Esophagus squamous epithelium (tissue), 5 donors: ENCODE data around the gene DIRAS1. TPM values are rescaled to one million over a fixed set of nuclear protein-coding genes. Genes with fewer than 3 reads are reported as not detected.

Source experiments
- DNase-seq: peaks from one replicate; lab custom pipeline; 2025; lab: John Stamatoyannopoulos, UW
- H3K27ac ChIP-seq, 4 donors: fragments of 200-600 bp; sonication (generic); one replicate each; pipeline ENCODE4 v1.5.1; 2016 to 2019; ENCODE audit warnings: mild to moderate bottlenecking in 1 of 4
- H3K27me3 ChIP-seq, 4 donors: fragments of 200-600 bp; sonication (generic); 1 replicate in 3 of 4; 2 replicates in 1 of 4; pipeline versions ENCODE4 v1.5.1 to v1.6.0; 2017 to 2021; ENCODE audit warnings: antibody characterized with exemption in 1 of 4
- H3K36me3 ChIP-seq, 3 donors: fragments of 200-600 bp; sonication (generic); one replicate each; pipeline ENCODE4 v1.5.1; 2016 to 2019
- H3K4me1 ChIP-seq, 3 donors: fragments of 200-600 bp; sonication (generic); one replicate each; pipeline ENCODE4 v1.5.1; 2017 to 2019
- H3K4me3 ChIP-seq, 4 donors: fragments of 200-600 bp; sonication (generic); 1 replicate in 3 of 4; 2 replicates in 1 of 4; pipeline ENCODE4 v1.5.1; 2016 to 2019; ENCODE audit warnings: mild to moderate bottlenecking in 2 of 4, moderate library complexity in 1 of 4
- H3K9me3 ChIP-seq, 3 donors: fragments of 200-600 bp; sonication (generic); one replicate each; pipeline ENCODE4 v1.5.1; 2016 to 2019
- POLR2A ChIP-seq, 4 donors: fragments of 450-650 bp; IDR thresholded peaks; one replicate each; pipeline ENCODE4 v1.6.1; 2017; ENCODE audit warnings: antibody characterized with exemption in 4 of 4, mild to moderate bottlenecking in 4 of 4, moderate library complexity in 3 of 4
- WGBS, 2 donors: methylation state at CpG; one replicate each; pipeline ENCODE4 v1.1.5; 2018; 5-methylcytosine and 5-hydroxymethylcytosine counted together
- intact Hi-C: fragments of 100-400 bp; cut with DNase I; formaldehyde crosslinking; loops from one replicate; pipeline ENCODE4 v1.15.0; 2022
- total RNA-seq, 4 donors: library from RNA; depleted of rRNA; stranded (reverse); fragments of >200 nt; gene quantifications; one replicate each; pipeline ENCODE4 v1.1.0, GENCODE V29; 2016
- TF ChIP-seq, protein P1 (sequence below), 6 experiments: fragments of 450-650 bp in 4 of 6; fragments of 200-600 bp in 2 of 6; sonication (generic) in 2 of 6; IDR thresholded peaks; one replicate each; pipeline ENCODE4 v1.5.1; 2016 to 2019; ENCODE audit warnings: antibody characterized with exemption in 6 of 6, mild to moderate bottlenecking in 4 of 6, moderate library complexity in 4 of 6
- donor health status: DM: yes; HTN: yes; CAD: no.

Gene DIRAS1
- total RNA-seq, 4 donors from 2014 or later: 0.61 to 2.2 (median 1.4) TPM

- TF ChIP-seq, protein P1, sequence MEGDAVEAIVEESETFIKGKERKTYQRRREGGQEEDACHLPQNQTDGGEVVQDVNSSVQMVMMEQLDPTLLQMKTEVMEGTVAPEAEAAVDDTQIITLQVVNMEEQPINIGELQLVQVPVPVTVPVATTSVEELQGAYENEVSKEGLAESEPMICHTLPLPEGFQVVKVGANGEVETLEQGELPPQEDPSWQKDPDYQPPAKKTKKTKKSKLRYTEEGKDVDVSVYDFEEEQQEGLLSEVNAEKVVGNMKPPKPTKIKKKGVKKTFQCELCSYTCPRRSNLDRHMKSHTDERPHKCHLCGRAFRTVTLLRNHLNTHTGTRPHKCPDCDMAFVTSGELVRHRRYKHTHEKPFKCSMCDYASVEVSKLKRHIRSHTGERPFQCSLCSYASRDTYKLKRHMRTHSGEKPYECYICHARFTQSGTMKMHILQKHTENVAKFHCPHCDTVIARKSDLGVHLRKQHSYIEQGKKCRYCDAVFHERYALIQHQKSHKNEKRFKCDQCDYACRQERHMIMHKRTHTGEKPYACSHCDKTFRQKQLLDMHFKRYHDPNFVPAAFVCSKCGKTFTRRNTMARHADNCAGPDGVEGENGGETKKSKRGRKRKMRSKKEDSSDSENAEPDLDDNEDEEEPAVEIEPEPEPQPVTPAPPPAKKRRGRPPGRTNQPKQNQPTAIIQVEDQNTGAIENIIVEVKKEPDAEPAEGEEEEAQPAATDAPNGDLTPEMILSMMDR (IDR thresholded peaks at IDR 0.05): no peak
- TF ChIP-seq POLR2A (IDR thresholded peaks at IDR 0.05): no peak
- Histone ChIP-seq H3K9me3 (no peaks in the 10 kb centered on the region), H3K4me1 (no peaks in the 10 kb centered on the region), H3K4me3 (no peak overlapping the region), H3K27me3 (no peaks in the 10 kb centered on the region), H3K27ac (no peak overlapping the region), H3K36me3 (peaks cover 16 to 70% (median 23%) of the 10 kb centered on the region in 3 donors)
- DNase-seq: no peak
- intact Hi-C loops: no loop called here
- 83 to 91% methylated on average over 23 to 27 of the region's 43 CpGs for WGBS, 2 donors
Observed at GRCh38 chr19:2754659-2755447, 33.7 kb upstream of the DIRAS1 start.

GRCh38 chr19:2751438-2751830 lies 30.3 kb upstream of the DIRAS1 start:
- intact Hi-C loops: no loop called here
- WGBS, 2 donors: 87 to 89% methylated on average over 5 to 11 of the region's 21 CpGs
- Histone ChIP-seq H3K36me3 (peaks cover 13 to 35% (median 16%) of the 10 kb centered on the region in 3 donors), H3K27me3 (no peaks in the 10 kb centered on the region), H3K27ac (no peak overlapping the region), H3K4me1 (peaks cover 0 to 8% (median 0%) of the 10 kb centered on the region in 3 donors), H3K4me3 (no peak overlapping the region), H3K9me3 (no peaks in the 10 kb centered on the region)
- no peak for DNase-seq
- TF ChIP-seq POLR2A (IDR thresholded peaks at IDR 0.05): no peak
- TF ChIP-seq, protein P1 (IDR thresholded peaks at IDR 0.05): no peak

GRCh38 chr19:2750808-2751437 lies 29.8 kb upstream of the DIRAS1 start:
- H3K27me3 ChIP-seq: no peaks in the 10 kb centered on the region
- peaks cover 0 to 8% (median 0%) of the 10 kb centered on the region in 3 donors for H3K4me1 ChIP-seq
- H3K36me3 ChIP-seq: peaks cover 13 to 30% (median 16%) of the 10 kb centered on the region in 3 donors
- 52 to 67% methylated on average over 10 to 13 of the region's 17 CpGs for WGBS, 2 donors
- H3K27ac ChIP-seq: no peak overlapping the region
- no peak for TF ChIP-seq POLR2A (IDR thresholded peaks at IDR 0.05)
- no peak for DNase-seq
- no peak overlapping the region for H3K4me3 ChIP-seq
- intact Hi-C loops: no loop called here
- no peaks in the 10 kb centered on the region for H3K9me3 ChIP-seq

- WGBS, 2 donors: 71 to 77% methylated on average over 7 of the region's 7 CpGs
- no peak for DNase-seq
- H3K4me3 ChIP-seq: no peak overlapping the region
- peaks cover 0 to 8% (median 0%) of the 10 kb centered on the region in 3 donors for H3K4me1 ChIP-seq
- H3K27ac ChIP-seq: no peak overlapping the region
- TF ChIP-seq, protein P1 (IDR thresholded peaks at IDR 0.05): no peak
- TF ChIP-seq POLR2A (IDR thresholded peaks at IDR 0.05): no peak
- H3K9me3 ChIP-seq: no peaks in the 10 kb centered on the region
- intact Hi-C loops: loop anchor here (5.0 kb wide), 1 partner anchor 95 kb away; no protein-coding TSS in a partner anchor
- H3K27me3 ChIP-seq: no peaks in the 10 kb centered on the region
- no peaks in the 10 kb centered on the region for H3K36me3 ChIP-seq
Observed at GRCh38 chr19:2747349-2747748, 26.2 kb upstream of the DIRAS1 start.

GRCh38 chr19:2744113-2744512 lies 22.9 kb upstream of the DIRAS1 start:
- DNase-seq: no peak
- Histone ChIP-seq H3K27ac (no peak overlapping the region), H3K27me3 (peaks cover 0 to 9% (median 0%) of the 10 kb centered on the region in 4 donors), H3K4me3 (no peak overlapping the region), H3K9me3 (no peaks in the 10 kb centered on the region), H3K36me3 (no peaks in the 10 kb centered on the region), H3K4me1 (peaks cover 0 to 15% (median 3%) of the 10 kb centered on the region in 3 donors)
- TF ChIP-seq, protein P1 (IDR thresholded peaks at IDR 0.05): no peak
- no peak for TF ChIP-seq POLR2A (IDR thresholded peaks at IDR 0.05)
- intact Hi-C loops: no loop called here
- WGBS, 2 donors: 23 to 37% methylated on average over 4 of the region's 4 CpGs
